Common myeloid progenitor, CD34-positive (primary cell): ENCODE data around the gene TXNL4A.

ENCODE experiments used
- CTCF ChIA-PET: fragments of 350-600 bp; sonication (Branson Sonifier 250); formaldehyde crosslinking; loops from one replicate; lab custom pipeline; 2021; ENCODE audit warnings: antibody characterized with exemption; lab: Charles Lee
- POLR2A ChIA-PET: fragments of 350-600 bp; sonication (Branson Sonifier 250); formaldehyde crosslinking; loops from one replicate; lab custom pipeline; 2021; ENCODE audit warnings: antibody characterized with exemption; lab: Charles Lee
- DNase-seq, 3 donors: peaks; one replicate each; pipeline versions ENCODE4 v3.0.0 to v3.0.0-alpha.2; 2013
- H3K27ac ChIP-seq, 2 experiments: 1 replicate in 1 of 2; 2 replicates in 1 of 2; pipeline ENCODE4 v1.7.0; 2013; ENCODE audit warnings: inconsistent platforms in 2 of 2, low read length in 2 of 2, mild to moderate bottlenecking in 2 of 2, low read depth in 1 of 2, moderate library complexity in 1 of 2; ENCODE audit not compliant: severe bottlenecking in 2 of 2, insufficient read depth in 1 of 2, poor library complexity in 1 of 2
- H3K27me3 ChIP-seq, 5 experiments: replicated peaks in 2 of 5; 1 replicate in 3 of 5; 2 replicates in 2 of 5; pipeline versions ENCODE4 v1.6.1 to v1.7.0; 2013; ENCODE audit warnings: low read length in 4 of 5, mild to moderate bottlenecking in 2 of 5, moderate library complexity in 2 of 5, inconsistent platforms in 1 of 5; ENCODE audit not compliant: insufficient read depth in 5 of 5, control insufficient read depth in 4 of 5
- H3K36me3 ChIP-seq, 4 experiments: 1 replicate in 2 of 4; 2 replicates in 2 of 4; pipeline versions ENCODE4 v1.6.1 to v1.7.0; 2013; ENCODE audit warnings: low read length in 3 of 4, control low read depth in 1 of 4, mild to moderate bottlenecking in 1 of 4; ENCODE audit not compliant: control insufficient read depth in 4 of 4, insufficient read depth in 4 of 4
- H3K4me1 ChIP-seq, 4 experiments: 1 replicate in 3 of 4; 2 replicates in 1 of 4; pipeline versions ENCODE4 v1.6.1 to v1.7.1; 2013; ENCODE audit warnings: low read length in 3 of 4, mild to moderate bottlenecking in 3 of 4, control low read depth in 1 of 4, inconsistent platforms in 1 of 4, moderate library complexity in 1 of 4; ENCODE audit not compliant: control insufficient read depth in 4 of 4, insufficient read depth in 4 of 4; ENCODE audit errors: control extremely low read depth in 1 of 4
- H3K4me3 ChIP-seq, 7 experiments: 1 replicate in 4 of 7; 2 replicates in 3 of 7; pipeline versions ENCODE4 v1.5.1 to v1.7.0; 2013; ENCODE audit warnings: mild to moderate bottlenecking in 7 of 7, low read length in 6 of 7, moderate library complexity in 6 of 7, inconsistent platforms in 2 of 7, low read depth in 2 of 7, control low read depth in 1 of 7; ENCODE audit not compliant: insufficient read depth in 4 of 7, control insufficient read depth in 1 of 7; ENCODE audit errors: extremely low read depth in 1 of 7
- H3K9me3 ChIP-seq, 5 experiments: 1 replicate in 4 of 5; 2 replicates in 1 of 5; pipeline versions ENCODE4 v1.6.1 to v1.7.1; 2013; ENCODE audit warnings: low read length in 4 of 5, mild to moderate bottlenecking in 2 of 5, inconsistent platforms in 1 of 5, low read depth in 1 of 5, moderate library complexity in 1 of 5; ENCODE audit not compliant: control insufficient read depth in 4 of 5, insufficient read depth in 2 of 5; ENCODE audit errors: control extremely low read depth in 1 of 5
- WGBS: methylation state at CpG from one replicate; pipeline ENCODE4 v1.1.5; 2013; ENCODE audit not compliant: insufficient coverage; 5-methylcytosine and 5-hydroxymethylcytosine counted together

TXNL4A gene

DNA sequence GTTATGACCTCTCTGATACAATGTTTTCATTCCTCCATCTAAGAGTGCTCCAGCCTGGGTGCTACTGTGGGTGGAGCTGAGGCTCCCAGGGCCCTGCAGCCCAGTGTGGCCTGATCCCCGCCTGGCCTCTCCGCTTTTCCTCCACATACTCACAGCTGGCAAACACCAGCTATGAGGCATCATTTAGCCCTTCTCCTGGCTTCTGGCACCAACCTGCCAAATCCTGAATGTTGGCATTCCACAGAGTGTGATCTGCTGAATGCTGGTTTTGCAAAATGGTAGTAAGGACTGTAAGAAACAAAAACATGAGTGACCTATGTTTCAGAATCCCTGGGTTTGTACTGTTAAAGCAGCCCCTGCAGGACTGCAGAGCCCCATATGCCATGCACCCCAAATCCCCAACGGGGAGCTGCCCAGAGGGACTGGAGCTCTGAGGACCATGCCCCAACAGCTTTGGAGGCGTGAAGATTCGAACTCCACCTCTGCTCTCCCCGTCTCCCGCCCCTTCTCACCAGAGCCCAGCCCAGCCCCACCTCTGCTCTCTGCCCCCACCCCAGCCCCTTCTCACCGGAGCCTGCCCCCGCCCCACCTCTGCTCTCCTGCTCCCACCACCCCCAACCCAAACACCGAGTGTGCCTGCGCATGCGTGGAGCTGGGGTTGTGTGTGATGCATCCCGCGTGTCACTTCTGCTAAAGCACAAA lies 41.2 kb downstream of the TXNL4A start:
- Histone ChIP-seq H3K27ac (no peak overlapping the region), H3K27me3 (no peaks in the 10 kb centered on the region), H3K9me3 (no peaks in the 10 kb centered on the region), H3K4me1 (peaks cover 8 to 50% (median 40%) of the 10 kb centered on the region in 4 experiments), H3K4me3 (no peak overlapping the region), H3K36me3 (peaks cover 5 to 54% (median 21%) of the 10 kb centered on the region in 4 experiments)
- ChIA-PET CTCF (interaction anchor here (0.7 to 1.3 kb wide), 5 partner anchors 10 to 286 kb away, joined by 3 read pairs; no protein-coding TSS in a partner anchor), POLR2A (no interaction called here)
- no peak for DNase-seq
- 100% methylated on average over 1 of the region's 14 CpGs for WGBS

DNA sequence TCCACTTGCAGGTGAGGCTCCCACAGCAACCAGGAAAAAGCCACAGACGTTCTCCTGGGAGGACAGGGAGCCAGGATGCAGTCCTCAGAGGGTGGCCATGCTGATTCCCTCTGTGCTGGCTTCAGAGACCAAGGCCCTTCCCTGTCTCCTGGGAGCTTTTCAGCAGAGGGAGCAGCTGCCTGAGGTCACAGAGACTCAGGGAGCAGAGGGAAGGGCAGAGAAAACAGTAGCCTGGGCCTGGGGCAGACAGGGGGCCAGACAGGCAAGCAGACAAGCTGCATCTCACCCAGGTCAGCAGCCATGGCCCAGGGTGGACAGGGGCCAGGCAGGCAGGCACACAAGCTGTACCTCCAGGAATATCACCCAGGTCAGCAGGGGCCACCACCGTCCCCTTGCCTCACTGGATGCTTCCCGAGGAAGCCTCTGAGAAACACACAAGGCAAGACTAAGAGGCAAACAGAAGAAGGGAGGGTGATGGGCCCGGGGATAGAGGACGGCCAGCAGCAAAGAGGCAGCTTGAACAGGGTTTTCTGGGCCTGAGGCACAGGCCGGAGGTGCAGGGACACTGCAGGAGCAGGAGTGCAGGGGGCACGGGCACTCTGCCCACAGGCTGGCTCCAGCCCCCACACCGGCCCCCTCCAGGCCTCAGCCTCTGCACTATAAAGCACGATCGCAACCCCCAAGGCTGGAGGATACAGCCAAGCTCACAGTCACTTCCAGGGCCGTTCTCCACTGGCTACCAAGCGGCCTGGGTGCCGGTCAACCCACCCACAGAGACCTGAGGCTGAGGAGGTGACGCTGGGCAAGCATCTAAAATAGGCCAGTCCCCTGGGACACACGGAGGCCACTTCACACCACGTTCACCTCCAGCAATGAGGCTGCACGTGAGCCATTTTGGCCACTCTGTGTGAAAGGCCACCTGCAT lies 43.0 kb downstream of the TXNL4A start:
- Histone ChIP-seq H3K27me3 (no peaks in the 10 kb centered on the region), H3K4me3 (no peak overlapping the region), H3K4me1 (peaks cover 8 to 42% (median 31%) of the 10 kb centered on the region in 4 experiments), H3K9me3 (peaks cover 0 to 2% (median 0%) of the 10 kb centered on the region in 5 experiments), H3K36me3 (peaks cover 15 to 72% (median 39%) of the 10 kb centered on the region in 4 experiments), H3K27ac (peak overlapping the region; percentile 57 to 59)
- ChIA-PET CTCF (interaction anchor here (1.2 to 1.6 kb wide), 2 partner anchors 10 to 13 kb away, joined by 3 read pairs; no protein-coding TSS in a partner anchor), POLR2A (interaction anchor here (1.1 kb wide), 1 partner anchor 154 kb away, joined by 5 read pairs; no protein-coding TSS in a partner anchor)
- 92% methylated on average over 17 of the region's 17 CpGs for WGBS
- DNase-seq: no peak

DNA sequence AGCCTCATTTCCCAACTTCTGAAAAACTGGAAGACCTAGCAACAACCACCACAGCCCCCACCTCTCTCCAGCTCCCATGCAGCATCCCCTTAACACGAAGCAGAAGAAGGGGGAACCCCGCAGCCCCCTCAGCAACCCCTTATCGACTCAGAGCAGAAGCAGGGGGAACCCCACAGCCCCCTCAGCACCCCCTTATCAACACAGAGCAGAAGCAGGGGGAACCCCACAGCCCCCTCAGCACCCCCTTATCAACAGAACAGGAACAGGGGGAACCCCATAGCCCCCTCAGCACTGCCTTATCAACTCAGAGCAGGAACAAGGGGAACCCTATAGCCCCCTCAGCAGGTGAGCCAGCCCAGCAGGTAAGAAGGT lies 43.6 kb downstream of the TXNL4A start:
- peak; percentile 92 to 98 (median 97) for DNase-seq
- CTCF ChIA-PET: interaction anchor here (0.7 to 1.6 kb wide), 3 partner anchors 10 to 23 kb away, joined by 3 read pairs; no protein-coding TSS in a partner anchor
- peaks cover 5 to 37% (median 25%) of the 10 kb centered on the region in 4 experiments for H3K4me1 ChIP-seq
- H3K9me3 ChIP-seq: peaks cover 0 to 2% (median 0%) of the 10 kb centered on the region in 5 experiments
- H3K27me3 ChIP-seq: no peaks in the 10 kb centered on the region
- no peak overlapping the region for H3K4me3 ChIP-seq
- peaks cover 21 to 79% (median 45%) of the 10 kb centered on the region in 4 experiments for H3K36me3 ChIP-seq
- peak overlapping the region; percentile 64 to 77 for H3K27ac ChIP-seq
- POLR2A ChIA-PET: interaction anchor here (0.6 to 1.1 kb wide), 2 partner anchors 154 to 272 kb away, joined by 3 to 5 read pairs; no protein-coding TSS in a partner anchor
- WGBS: no CpG with 5 or more reads among the region's 3 CpGs

GRCh38 chr18:79944126-79944731 lies 44.1 kb downstream of the TXNL4A start:
- Histone ChIP-seq H3K4me3 (peak overlapping the region in 2 of 7 experiments; percentile 17 to 41), H3K36me3 (peaks cover 25 to 81% (median 49%) of the 10 kb centered on the region in 4 experiments), H3K27me3 (no peaks in the 10 kb centered on the region), H3K27ac (peak overlapping the region; percentile 64 to 77), H3K4me1 (peaks cover 3 to 32% (median 20%) of the 10 kb centered on the region in 4 experiments), H3K9me3 (peaks cover 0 to 2% (median 0%) of the 10 kb centered on the region in 5 experiments)
- 53% methylated on average over 10 of the region's 11 CpGs for WGBS
- CTCF ChIA-PET: interaction anchor here (0.7 to 1.6 kb wide), 3 partner anchors 11 to 23 kb away, joined by 3 to 4 read pairs (median 3); partner anchors contain the start of gene HSBP1L1
- peak; percentile 68 to 92 (median 92) for DNase-seq
- POLR2A ChIA-PET: interaction anchor here (0.6 to 1.1 kb wide), 3 partner anchors 90 to 272 kb away, joined by 3 to 5 read pairs (median 3); partner anchors contain the start of gene RBFA

GRCh38 chr18:79943608-79944125 lies 44.7 kb downstream of the TXNL4A start:
- peaks cover 25 to 80% (median 51%) of the 10 kb centered on the region in 4 experiments for H3K36me3 ChIP-seq
- POLR2A ChIA-PET: interaction anchor here (0.8 kb wide), 1 partner anchor 90 kb away, joined by 3 read pairs; the partner anchor contains the start of gene RBFA
- peaks cover 0 to 28% (median 14%) of the 10 kb centered on the region in 4 experiments for H3K4me1 ChIP-seq
- CTCF ChIA-PET: interaction anchor here (0.9 to 1.0 kb wide), 2 partner anchors 10 to 21 kb away, joined by 3 to 4 read pairs; partner anchors contain the start of gene HSBP1L1
- no peaks in the 10 kb centered on the region for H3K27me3 ChIP-seq
- DNase-seq: no peak
- peaks cover 0 to 2% (median 0%) of the 10 kb centered on the region in 5 experiments for H3K9me3 ChIP-seq
- H3K27ac ChIP-seq: peak overlapping the region; percentile 64 to 77
- WGBS: 98% methylated on average over 18 of the region's 20 CpGs
- H3K4me3 ChIP-seq: peak overlapping the region in 1 of 7 experiments; percentile 41
